Thyroid gland (tissue), 4 donors: ENCODE results near the gene TMEM69.

ENCODE experiments used
- CTCF ChIP-seq, 6 experiments: fragments of 200-600 bp in 3 of 6; fragments of 450-650 bp in 3 of 6; sonication (generic) in 3 of 6; IDR thresholded peaks; one replicate each; pipeline ENCODE4 v1.5.1; 2016 to 2019; ENCODE audit warnings: antibody characterized with exemption in 6 of 6, mild to moderate bottlenecking in 2 of 6, inconsistent platforms in 1 of 6, moderate library complexity in 1 of 6
- POLR2A ChIP-seq, 2 donors: fragments of 450-650 bp; IDR thresholded peaks; one replicate each; pipeline ENCODE4 v1.6.1; 2017; ENCODE audit warnings: antibody characterized with exemption in 2 of 2, mild to moderate bottlenecking in 2 of 2, moderate library complexity in 1 of 2

- TF ChIP-seq CTCF (IDR thresholded peaks at IDR 0.05), result no peak
- peak; percentile 8 to 88 for TF ChIP-seq POLR2A (IDR thresholded peaks at IDR 0.05)
Observed at GRCh38 chr1:45686288-45687013, 1.5 kb upstream of the TMEM69 start, which contains the start of gene GPBP1L1.
